Measurements from ENCODE around the gene DDAH1. TPM values are rescaled to one million over a fixed set of nuclear protein-coding genes. Genes with fewer than 3 reads are reported as not detected.
A peak's percentile ranks its signal among the peaks of the same experiment; 100 is the strongest.

The DDAH1 gene
- total RNA-seq, 1 donor from 2014 or later, result 12.0 TPM

- H3K27ac ChIP-seq (ENCODE audit: low read depth, low read length), result no peak overlapping the region
Observed at GRCh38 chr1:85462931-85463649, 1.9 kb downstream of the DDAH1 start.

GRCh38 chr1:85461216-85461918 is 3.6 kb downstream of the DDAH1 start:
- Histone ChIP-seq H3K9me3 (ENCODE audit: control insufficient read depth in 3 of 3, low read length in 3 of 3) (no peaks in the 10 kb centered on the region), H3K4me3 (ENCODE audit: low read length in 3 of 3) (no peak overlapping the region), H3K4me1 (ENCODE audit: control insufficient read depth in 3 of 3, insufficient read depth in 3 of 3, low read length in 3 of 3) (peaks cover 9 to 15% (median 10%) of the 10 kb centered on the region in 3 donors), H3K36me3 (ENCODE audit: control insufficient read depth in 3 of 3, insufficient read depth in 3 of 3, low read length in 3 of 3) (no peaks in the 10 kb centered on the region), H3K27me3 (ENCODE audit: control insufficient read depth in 3 of 3, insufficient read depth in 3 of 3, low read length in 3 of 3) (no peaks in the 10 kb centered on the region), H3K27ac (ENCODE audit: low read depth, low read length) (no peak overlapping the region), H3K9ac (ENCODE audit: low read depth in 1 of 3, low read length in 3 of 3) (no peak overlapping the region)

More at GRCh38 chr1:85462931-85463649, 1.9 kb downstream of the DDAH1 start:
- Histone ChIP-seq H3K9ac (ENCODE audit: low read depth in 1 of 3, low read length in 3 of 3) (no peak overlapping the region), H3K9me3 (ENCODE audit: control insufficient read depth in 3 of 3, low read length in 3 of 3) (no peaks in the 10 kb centered on the region), H3K36me3 (ENCODE audit: control insufficient read depth in 3 of 3, insufficient read depth in 3 of 3, low read length in 3 of 3) (no peaks in the 10 kb centered on the region), H3K4me1 (ENCODE audit: control insufficient read depth in 3 of 3, insufficient read depth in 3 of 3, low read length in 3 of 3) (peaks cover 9 to 15% (median 10%) of the 10 kb centered on the region in 3 donors), H3K4me3 (ENCODE audit: low read length in 3 of 3) (peak overlapping the region in 2 of 3 donors; percentile 79 to 90), H3K27me3 (ENCODE audit: control insufficient read depth in 3 of 3, insufficient read depth in 3 of 3, low read length in 3 of 3) (no peaks in the 10 kb centered on the region)

- Histone ChIP-seq H3K9ac (ENCODE audit: low read depth in 1 of 3, low read length in 3 of 3) (no peak overlapping the region), H3K27ac (ENCODE audit: low read depth, low read length) (no peak overlapping the region), H3K9me3 (ENCODE audit: control insufficient read depth in 3 of 3, low read length in 3 of 3) (no peaks in the 10 kb centered on the region), H3K27me3 (ENCODE audit: control insufficient read depth in 3 of 3, insufficient read depth in 3 of 3, low read length in 3 of 3) (no peaks in the 10 kb centered on the region), H3K4me1 (ENCODE audit: control insufficient read depth in 3 of 3, insufficient read depth in 3 of 3, low read length in 3 of 3) (peaks cover 9 to 15% (median 10%) of the 10 kb centered on the region in 3 donors), H3K36me3 (ENCODE audit: control insufficient read depth in 3 of 3, insufficient read depth in 3 of 3, low read length in 3 of 3) (no peaks in the 10 kb centered on the region), H3K4me3 (ENCODE audit: low read length in 3 of 3) (no peak overlapping the region)
Observed at GRCh38 chr1:85460555-85461088, 4.3 kb downstream of the DDAH1 start.

GRCh38 chr1:85459290-85459689 is 5.7 kb downstream of the DDAH1 start:
- H3K27me3 ChIP-seq (ENCODE audit: control insufficient read depth in 3 of 3, insufficient read depth in 3 of 3, low read length in 3 of 3), result no peaks in the 10 kb centered on the region
- H3K9ac ChIP-seq (ENCODE audit: low read depth in 1 of 3, low read length in 3 of 3), result no peak overlapping the region
- no peak overlapping the region for H3K27ac ChIP-seq (ENCODE audit: low read depth, low read length)
- H3K36me3 ChIP-seq (ENCODE audit: control insufficient read depth in 3 of 3, insufficient read depth in 3 of 3, low read length in 3 of 3), result no peaks in the 10 kb centered on the region
- H3K4me3 ChIP-seq (ENCODE audit: low read length in 3 of 3), result no peak overlapping the region
- H3K4me1 ChIP-seq (ENCODE audit: control insufficient read depth in 3 of 3, insufficient read depth in 3 of 3, low read length in 3 of 3), result peaks cover 4 to 9% (median 5%) of the 10 kb centered on the region in 3 donors
- no peaks in the 10 kb centered on the region for H3K9me3 ChIP-seq (ENCODE audit: control insufficient read depth in 3 of 3, low read length in 3 of 3)

GRCh38 chr1:85454214-85454613 is 10.7 kb downstream of the DDAH1 start:
- H3K4me1 ChIP-seq (ENCODE audit: control insufficient read depth in 3 of 3, insufficient read depth in 3 of 3, low read length in 3 of 3), result peaks cover 12 to 18% (median 12%) of the 10 kb centered on the region in 3 donors
- H3K27ac ChIP-seq (ENCODE audit: low read depth, low read length), result no peak overlapping the region
- H3K9me3 ChIP-seq (ENCODE audit: control insufficient read depth in 3 of 3, low read length in 3 of 3), result no peaks in the 10 kb centered on the region
- H3K9ac ChIP-seq (ENCODE audit: low read depth in 1 of 3, low read length in 3 of 3), result no peak overlapping the region
- H3K36me3 ChIP-seq (ENCODE audit: control insufficient read depth in 3 of 3, insufficient read depth in 3 of 3, low read length in 3 of 3), result no peaks in the 10 kb centered on the region
- H3K4me3 ChIP-seq (ENCODE audit: low read length in 3 of 3), result no peak overlapping the region
- H3K27me3 ChIP-seq (ENCODE audit: control insufficient read depth in 3 of 3, insufficient read depth in 3 of 3, low read length in 3 of 3), result no peaks in the 10 kb centered on the region

- no peak overlapping the region for H3K27ac ChIP-seq (ENCODE audit: low read depth, low read length)
- no peaks in the 10 kb centered on the region for H3K36me3 ChIP-seq (ENCODE audit: control insufficient read depth in 3 of 3, insufficient read depth in 3 of 3, low read length in 3 of 3)
- no peaks in the 10 kb centered on the region for H3K27me3 ChIP-seq (ENCODE audit: control insufficient read depth in 3 of 3, insufficient read depth in 3 of 3, low read length in 3 of 3)
- H3K4me1 ChIP-seq (ENCODE audit: control insufficient read depth in 3 of 3, insufficient read depth in 3 of 3, low read length in 3 of 3), result peaks cover 15 to 21% (median 17%) of the 10 kb centered on the region in 3 donors
- no peaks in the 10 kb centered on the region for H3K9me3 ChIP-seq (ENCODE audit: control insufficient read depth in 3 of 3, low read length in 3 of 3)
- no peak overlapping the region for H3K9ac ChIP-seq (ENCODE audit: low read depth in 1 of 3, low read length in 3 of 3)
- H3K4me3 ChIP-seq (ENCODE audit: low read length in 3 of 3), result no peak overlapping the region
Observed at GRCh38 chr1:85453640-85454194, 11.2 kb downstream of the DDAH1 start.

- peaks cover 15 to 26% (median 17%) of the 10 kb centered on the region in 3 donors for H3K4me1 ChIP-seq (ENCODE audit: control insufficient read depth in 3 of 3, insufficient read depth in 3 of 3, low read length in 3 of 3)
- H3K9me3 ChIP-seq (ENCODE audit: control insufficient read depth in 3 of 3, low read length in 3 of 3), result no peaks in the 10 kb centered on the region
- H3K4me3 ChIP-seq (ENCODE audit: low read length in 3 of 3), result no peak overlapping the region
- no peaks in the 10 kb centered on the region for H3K27me3 ChIP-seq (ENCODE audit: control insufficient read depth in 3 of 3, insufficient read depth in 3 of 3, low read length in 3 of 3)
- H3K36me3 ChIP-seq (ENCODE audit: control insufficient read depth in 3 of 3, insufficient read depth in 3 of 3, low read length in 3 of 3), result no peaks in the 10 kb centered on the region
- no peak overlapping the region for H3K9ac ChIP-seq (ENCODE audit: low read depth in 1 of 3, low read length in 3 of 3)
- H3K27ac ChIP-seq (ENCODE audit: low read depth, low read length), result no peak overlapping the region
Observed at GRCh38 chr1:85452948-85453347, 12.0 kb downstream of the DDAH1 start.

- Histone ChIP-seq H3K27me3 (ENCODE audit: control insufficient read depth in 3 of 3, insufficient read depth in 3 of 3, low read length in 3 of 3) (no peaks in the 10 kb centered on the region), H3K4me3 (ENCODE audit: low read length in 3 of 3) (no peak overlapping the region), H3K9me3 (ENCODE audit: control insufficient read depth in 3 of 3, low read length in 3 of 3) (no peaks in the 10 kb centered on the region), H3K27ac (ENCODE audit: low read depth, low read length) (no peak overlapping the region), H3K36me3 (ENCODE audit: control insufficient read depth in 3 of 3, insufficient read depth in 3 of 3, low read length in 3 of 3) (no peaks in the 10 kb centered on the region), H3K4me1 (ENCODE audit: control insufficient read depth in 3 of 3, insufficient read depth in 3 of 3, low read length in 3 of 3) (peaks cover 21 to 41% (median 28%) of the 10 kb centered on the region in 3 donors), H3K9ac (ENCODE audit: low read depth in 1 of 3, low read length in 3 of 3) (no peak overlapping the region)
Observed at GRCh38 chr1:85451236-85451830, 13.6 kb downstream of the DDAH1 start.

GRCh38 chr1:85450832-85451231 is 14.1 kb downstream of the DDAH1 start:
- H3K9me3 ChIP-seq (ENCODE audit: control insufficient read depth in 3 of 3, low read length in 3 of 3), result no peaks in the 10 kb centered on the region
- no peak overlapping the region for H3K9ac ChIP-seq (ENCODE audit: low read depth in 1 of 3, low read length in 3 of 3)
- H3K27ac ChIP-seq (ENCODE audit: low read depth, low read length), result no peak overlapping the region
- no peaks in the 10 kb centered on the region for H3K27me3 ChIP-seq (ENCODE audit: control insufficient read depth in 3 of 3, insufficient read depth in 3 of 3, low read length in 3 of 3)
- no peak overlapping the region for H3K4me3 ChIP-seq (ENCODE audit: low read length in 3 of 3)
- no peaks in the 10 kb centered on the region for H3K36me3 ChIP-seq (ENCODE audit: control insufficient read depth in 3 of 3, insufficient read depth in 3 of 3, low read length in 3 of 3)
- peaks cover 21 to 41% (median 28%) of the 10 kb centered on the region in 3 donors for H3K4me1 ChIP-seq (ENCODE audit: control insufficient read depth in 3 of 3, insufficient read depth in 3 of 3, low read length in 3 of 3)
